Activated CD8-positive, alpha-beta memory T cell treated with anti-CD3 and anti-CD28 coated beads for 4 hours (primary cell): ENCODE results near the gene ATP2C2.
"Not testable (repeated sequence)": the region's sequence is repeated elsewhere in the genome, so short reads cannot be mapped to it uniquely, and the experiment has no call there.

Source experiments
- DNase-seq, 2 donors: peaks; one replicate each; pipeline ENCODE4 v3.0.0-alpha.2; 2020; ENCODE audit warnings: low read depth in 2 of 2

ATP2C2 gene

DNA sequence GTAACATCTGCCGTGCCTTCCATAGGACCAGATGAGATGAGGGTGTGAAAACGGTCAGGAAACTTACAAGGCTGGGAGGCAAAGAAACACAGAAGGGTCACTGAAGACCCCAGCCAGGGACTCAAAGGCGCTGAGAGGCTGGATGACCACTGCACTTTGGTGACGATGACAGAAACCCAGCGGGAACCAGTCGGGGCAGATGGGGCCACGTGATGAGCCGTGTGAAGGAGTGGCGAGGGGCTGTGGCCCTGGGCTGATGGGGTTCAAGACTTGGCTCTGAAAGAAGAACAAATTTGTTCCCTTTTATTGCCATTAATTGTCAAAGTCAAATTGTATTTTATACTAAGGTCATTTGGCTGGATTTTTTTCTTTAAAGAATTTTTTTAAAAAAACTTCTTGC lies 28.6 kb upstream of the ATP2C2 start:
- DNase-seq, result no peak

DNA sequence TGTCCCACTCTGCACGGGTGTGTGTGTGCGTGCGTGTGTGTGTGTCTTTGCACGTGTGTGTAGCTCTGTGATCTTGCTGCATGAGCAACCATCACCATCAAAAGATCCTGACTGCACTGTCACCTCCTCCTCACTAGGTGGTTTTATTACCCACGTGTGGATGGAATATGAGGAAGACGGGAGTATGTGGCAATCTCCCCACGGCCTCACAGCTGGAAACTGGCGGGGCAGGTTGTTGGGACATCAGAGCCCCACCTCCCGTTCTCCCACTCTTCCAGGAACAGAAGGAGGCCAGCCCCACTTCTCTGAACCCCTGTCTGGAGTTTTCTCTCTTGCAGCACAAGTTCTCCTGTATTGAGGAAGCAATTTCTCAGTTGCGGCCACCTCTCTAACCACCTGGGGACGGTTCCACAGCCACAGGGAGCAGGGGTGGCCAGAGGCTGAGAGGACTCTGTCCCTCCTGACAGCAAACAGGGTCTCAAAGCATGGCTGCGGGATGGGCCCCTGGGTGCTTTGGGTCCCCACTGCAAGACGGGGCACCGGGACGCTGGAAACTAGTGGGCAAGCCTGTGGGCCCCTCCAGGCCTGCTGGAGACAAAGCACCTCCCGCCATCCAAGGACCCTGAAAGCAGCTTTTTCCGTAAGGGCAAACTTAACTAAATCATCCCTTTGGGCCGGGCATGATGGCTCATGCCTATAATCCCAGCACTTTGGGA lies 27.9 kb upstream of the ATP2C2 start:
- no peak for DNase-seq

DNA sequence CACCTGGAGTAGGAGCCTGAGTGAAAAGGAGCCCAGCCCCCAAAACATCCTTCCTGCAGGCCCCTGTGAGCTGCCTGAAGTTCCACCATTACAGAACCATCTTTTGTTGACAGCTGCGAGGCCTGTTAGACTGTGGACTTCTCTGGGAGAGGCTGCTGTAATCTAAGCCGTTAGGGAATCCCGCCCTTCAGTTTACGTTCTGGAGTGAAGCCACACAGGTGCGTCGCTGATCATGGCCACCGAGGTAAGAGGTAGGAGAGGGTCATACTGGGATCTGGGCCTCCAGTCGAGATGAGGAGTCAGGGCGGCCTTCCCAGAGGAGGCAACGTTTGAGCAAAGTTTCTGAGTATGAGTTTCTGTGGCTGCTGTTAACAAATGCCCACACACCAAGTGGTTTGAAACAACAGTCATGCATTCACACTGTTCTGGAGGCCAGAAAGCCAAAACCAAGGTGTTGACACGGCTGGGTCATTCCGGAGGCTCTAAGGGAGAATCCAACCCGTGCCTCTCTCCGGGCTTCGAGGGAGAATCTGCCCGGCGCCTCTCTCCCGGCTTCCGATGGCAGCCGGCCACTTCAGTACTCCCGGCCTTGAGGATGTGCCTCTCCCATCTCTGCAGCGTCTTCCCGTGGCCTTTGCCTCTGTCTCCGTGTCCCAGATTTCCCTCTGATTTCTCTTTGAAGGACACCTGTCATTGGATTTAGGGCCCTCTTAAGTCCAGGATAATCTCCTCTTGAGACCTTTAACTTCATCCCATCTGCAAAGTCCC lies 26.6 kb upstream of the ATP2C2 start:
- DNase-seq, result no peak

DNA sequence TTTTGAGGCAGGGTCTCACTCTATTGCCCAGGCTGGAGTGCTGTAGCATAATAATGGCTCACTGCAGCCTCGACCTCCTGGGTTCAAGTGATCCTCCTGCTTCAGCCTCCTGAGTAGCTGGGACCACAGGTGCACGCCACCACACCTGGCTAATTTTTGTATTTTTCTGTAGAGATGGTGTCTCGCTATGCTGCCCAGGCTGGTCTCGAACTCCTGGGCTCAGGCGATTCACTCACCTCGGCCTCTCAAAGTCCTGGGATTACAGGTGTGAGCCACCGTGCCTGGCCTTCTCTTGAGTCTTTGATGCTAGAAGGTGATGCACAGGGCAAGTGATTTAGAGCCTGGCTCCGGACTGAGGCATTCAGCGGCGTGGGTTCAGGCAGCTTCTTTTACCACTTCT lies 24.5 kb upstream of the ATP2C2 start:
- not testable (repeated sequence) for DNase-seq

DNA sequence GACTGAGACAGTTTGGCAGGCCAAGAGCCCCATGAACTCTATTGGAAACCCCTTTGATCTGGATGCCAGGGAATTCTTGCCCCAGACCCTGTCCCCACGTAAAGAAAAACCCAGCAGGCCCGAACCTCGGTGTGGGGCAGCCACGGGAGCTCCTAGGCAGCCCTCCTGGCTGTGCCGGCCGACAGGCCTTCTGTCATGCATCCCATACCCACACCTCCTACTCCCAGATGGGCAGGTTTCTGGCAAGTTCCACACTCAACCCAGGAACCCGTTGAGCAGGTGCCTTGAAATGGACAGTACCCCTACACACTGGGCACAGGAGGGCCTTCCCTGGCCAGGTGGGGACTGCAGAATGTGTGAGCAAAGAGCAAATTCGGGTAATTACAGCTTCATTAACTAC lies 23.6 kb upstream of the ATP2C2 start:
- no peak for DNase-seq

DNA sequence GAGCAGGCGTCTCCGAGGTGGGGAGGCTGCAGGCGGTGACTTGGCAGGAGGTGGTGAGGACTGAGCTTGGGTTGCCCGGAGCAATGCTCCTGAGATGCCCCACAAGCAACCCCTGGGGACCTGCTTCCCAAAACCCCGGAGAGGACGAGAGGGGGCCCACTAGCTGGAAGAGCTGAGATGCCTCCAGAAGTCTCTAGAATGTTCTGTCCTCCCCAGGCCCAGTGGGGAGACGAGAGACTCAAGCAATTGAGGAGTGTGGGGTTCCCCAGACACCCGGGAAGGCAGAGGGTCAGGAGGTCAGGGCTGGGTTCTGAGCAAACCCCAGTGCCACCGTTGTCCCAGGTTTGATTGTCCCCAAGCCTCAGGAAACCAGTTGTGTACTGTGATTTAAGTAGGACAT lies 21.2 kb upstream of the ATP2C2 start:
- DNase-seq, result no peak

DNA sequence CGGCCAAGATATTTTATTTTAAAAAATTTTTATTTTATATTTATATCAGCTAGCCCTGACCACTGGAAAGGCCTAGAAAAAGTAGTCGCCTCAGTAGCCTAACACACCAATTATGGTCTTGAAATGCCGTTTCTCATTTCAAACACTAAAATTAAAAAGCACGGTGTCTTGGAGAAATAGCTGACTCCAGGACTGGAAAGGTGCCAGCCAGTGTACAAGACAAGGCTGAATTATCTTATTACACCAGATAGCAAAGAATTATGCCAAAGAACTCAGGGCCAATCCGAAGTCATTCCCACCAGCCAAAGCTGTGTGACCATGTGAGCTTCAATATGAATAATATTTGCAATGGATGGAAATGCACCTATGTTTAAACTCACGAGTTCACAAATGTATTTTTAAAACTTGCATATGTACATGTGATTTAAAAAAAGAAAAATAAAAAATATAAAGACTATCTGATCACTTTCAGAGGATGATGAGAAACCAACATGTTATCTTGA lies 19.9 kb upstream of the ATP2C2 start:
- no peak for DNase-seq

DNA sequence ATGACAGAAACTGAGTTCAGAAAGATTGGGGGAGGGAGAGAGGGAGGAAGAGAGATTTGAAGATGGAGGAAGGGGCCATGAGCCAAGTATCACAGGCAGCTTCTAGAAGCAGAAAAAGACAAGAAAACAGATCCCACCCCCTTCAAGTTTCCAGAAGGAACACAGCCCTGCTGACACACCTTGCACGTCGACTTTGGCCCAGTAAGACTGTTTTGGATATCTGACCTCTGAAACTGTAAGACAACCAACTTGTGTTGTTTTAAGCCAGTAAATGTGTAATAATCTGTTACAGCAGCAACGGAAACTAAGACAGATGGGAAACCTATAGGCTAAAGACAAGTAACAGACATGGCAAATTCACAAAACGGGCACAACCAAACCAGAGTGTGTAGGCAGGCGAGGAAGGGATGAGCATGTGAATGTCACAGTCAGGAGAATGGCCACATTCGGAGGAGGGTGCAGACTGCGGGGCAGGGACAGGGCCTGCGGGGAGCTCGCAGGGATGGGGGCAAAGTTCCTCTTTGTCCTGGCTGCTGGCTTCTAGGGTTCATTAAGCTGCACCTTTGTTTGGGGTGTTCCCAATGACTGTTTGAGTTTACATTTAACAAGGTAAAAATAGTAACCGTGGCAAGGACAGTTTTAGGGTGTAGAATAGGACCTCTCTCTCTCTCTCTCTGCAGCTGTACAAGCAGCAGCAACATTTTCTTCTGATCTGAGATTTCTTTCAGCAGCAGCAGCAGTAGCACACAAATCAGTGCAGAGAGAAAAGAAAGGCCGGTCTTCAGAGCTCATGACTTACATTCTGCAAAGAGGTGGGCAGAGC lies 18.3 kb upstream of the ATP2C2 start:
- DNase-seq, result no peak

DNA sequence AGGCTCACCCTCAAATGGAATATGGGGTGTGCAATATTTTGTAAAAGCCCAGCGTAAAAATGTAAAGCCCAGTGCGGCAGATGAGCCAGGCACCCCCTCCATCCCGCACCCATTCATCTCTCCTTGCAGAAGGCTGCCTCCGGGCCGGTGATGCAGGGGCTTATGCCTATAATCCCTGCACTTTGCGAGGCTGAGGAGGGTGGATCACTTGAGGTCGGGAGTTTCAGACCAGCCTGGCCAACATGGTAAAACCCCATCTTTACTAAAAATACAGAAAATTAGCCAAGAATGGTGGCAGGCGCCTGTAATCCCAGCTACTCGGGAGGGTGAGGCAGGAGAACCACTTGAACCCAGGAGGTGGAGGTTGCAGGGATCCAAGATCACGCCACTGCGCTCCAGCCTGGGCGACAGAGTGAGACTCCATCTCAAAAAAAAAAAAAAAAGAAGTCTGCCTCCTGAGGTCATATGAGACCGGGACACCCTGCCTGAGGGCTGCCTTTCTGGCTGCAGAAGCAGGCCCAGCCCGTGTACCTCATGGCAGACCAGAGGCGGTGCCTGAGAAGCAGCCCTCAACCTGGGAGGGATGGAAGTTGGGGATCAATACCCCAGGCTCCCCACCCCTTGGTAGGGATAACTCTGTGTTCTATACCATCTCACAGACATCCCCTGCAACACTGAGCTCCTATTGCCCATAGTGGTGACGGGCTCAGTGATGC lies 17.5 kb upstream of the ATP2C2 start:
- no peak for DNase-seq

DNA sequence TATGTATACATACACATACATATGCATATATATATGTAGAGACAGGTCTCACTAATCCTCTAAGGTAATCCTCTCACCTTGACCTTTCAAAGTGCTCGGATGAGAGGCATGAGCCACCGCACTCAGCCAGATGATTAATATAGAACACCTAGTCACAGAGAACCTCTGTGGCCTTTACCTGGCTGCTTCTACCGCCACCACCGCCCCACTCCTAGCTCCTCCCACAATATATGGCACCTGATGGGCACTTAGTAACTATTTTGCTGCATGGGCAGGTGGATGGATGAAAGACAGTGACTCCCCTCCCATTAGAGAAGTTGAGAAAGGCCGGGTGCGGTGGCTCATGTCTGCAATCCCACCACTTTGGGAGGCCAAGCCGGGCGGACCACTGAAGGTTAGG lies 16.7 kb upstream of the ATP2C2 start:
- no peak for DNase-seq

DNA sequence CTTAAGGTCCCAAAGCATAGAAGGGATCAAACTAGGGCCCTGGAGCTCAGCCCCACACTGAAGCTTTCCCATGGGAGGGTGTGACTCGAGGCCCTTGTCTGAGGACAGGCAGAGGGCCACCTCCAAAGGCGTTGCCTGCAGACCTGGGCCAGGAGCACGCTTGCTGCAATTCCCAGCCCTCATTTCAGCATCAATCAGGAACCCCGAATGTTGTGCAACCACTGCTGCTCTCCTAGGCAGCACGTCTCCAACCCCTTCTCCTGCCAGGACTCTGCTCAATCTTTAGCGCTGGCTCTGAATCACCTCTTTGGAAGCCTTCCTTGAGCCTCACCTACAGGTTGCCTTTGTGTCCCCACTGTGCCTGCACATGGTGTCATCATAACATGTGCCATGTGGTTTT lies 14.0 kb upstream of the ATP2C2 start:
- no peak for DNase-seq

DNA sequence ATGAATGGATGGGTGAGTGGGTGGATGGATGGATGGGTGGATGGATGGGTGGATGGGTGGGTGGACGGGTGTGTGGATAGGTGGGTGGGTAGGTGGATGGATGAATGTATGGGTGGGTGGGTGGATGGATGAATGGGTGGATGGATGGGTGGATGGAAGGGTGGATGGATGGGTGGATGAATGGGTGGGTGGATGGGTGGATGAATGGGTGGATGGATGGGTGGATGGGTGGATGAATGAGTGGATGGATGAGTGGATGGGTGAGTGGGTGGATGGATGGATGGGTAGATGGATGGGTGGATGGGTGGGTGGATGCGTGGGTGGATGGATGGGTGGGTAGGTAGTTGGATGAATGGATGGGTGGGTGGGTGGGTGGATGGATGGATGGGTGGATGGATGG lies 13.2 kb upstream of the ATP2C2 start:
- no peak for DNase-seq

DNA sequence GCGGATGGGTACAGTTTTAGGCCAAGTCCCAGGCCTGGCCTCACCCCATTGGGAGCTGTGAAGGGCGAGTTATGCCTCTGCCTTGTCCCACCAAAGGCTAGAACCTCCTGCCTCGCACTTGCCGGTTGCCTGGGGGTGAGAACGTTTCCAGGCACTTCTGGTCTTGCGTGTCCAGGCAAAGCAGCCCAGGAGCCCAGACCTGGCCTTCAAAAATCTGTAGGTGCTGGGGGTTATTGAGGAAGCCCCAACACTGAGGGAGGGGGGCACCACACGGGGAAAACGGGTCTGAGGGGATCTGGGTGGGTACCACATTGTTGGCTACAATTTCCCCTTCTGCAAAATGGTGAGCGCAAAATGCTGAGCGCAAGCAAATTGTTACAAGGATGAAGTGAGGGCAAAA lies 12.2 kb upstream of the ATP2C2 start:
- no peak for DNase-seq

DNA sequence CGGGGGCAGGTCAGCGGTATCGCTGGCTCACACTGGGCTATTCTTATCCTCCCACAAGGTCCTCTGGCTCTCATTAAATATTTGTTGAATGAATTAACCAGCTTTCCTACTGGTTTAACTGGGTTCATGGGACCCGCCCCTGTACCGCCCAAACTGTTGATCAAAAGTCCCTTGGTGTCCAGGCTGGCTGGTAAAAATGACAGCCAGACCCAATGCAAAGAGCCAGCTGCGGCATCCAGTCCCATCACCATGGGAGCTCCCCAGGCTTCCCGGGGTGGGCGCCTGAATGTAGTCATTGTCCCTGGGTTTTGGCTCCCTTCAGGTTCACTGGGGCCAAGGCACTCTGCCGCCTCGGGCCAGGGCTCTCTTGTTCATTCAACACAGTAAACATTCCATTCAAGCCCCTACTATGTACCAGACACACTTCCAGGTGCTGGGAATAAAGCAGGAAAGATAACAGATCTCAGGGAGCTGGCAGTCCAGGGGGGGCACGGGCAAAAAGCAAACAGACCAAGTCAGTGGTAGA lies 11.7 kb upstream of the ATP2C2 start:
- DNase-seq, result no peak

DNA sequence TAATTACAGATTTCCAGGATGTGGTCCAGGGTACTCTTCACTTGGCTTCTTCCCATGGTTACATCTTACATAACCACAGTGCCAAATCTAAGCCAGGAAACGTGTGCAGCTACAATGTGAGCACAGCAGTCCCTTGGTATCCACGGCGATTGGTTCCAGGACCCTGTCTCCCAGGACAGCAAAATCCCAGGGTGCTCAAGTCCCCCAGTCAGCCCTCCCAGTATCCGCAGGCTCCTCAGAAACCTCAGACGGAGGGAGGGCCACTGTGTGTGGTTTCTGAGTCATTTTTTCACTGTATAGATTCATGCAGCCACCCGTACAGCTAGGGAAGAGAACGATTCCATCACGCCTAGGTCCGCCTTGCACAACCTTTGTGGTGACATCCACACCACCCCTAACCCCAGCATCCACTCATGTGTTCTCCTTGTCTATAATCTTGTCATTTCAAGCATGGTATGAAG lies 11.1 kb upstream of the ATP2C2 start:
- no peak for DNase-seq

DNA sequence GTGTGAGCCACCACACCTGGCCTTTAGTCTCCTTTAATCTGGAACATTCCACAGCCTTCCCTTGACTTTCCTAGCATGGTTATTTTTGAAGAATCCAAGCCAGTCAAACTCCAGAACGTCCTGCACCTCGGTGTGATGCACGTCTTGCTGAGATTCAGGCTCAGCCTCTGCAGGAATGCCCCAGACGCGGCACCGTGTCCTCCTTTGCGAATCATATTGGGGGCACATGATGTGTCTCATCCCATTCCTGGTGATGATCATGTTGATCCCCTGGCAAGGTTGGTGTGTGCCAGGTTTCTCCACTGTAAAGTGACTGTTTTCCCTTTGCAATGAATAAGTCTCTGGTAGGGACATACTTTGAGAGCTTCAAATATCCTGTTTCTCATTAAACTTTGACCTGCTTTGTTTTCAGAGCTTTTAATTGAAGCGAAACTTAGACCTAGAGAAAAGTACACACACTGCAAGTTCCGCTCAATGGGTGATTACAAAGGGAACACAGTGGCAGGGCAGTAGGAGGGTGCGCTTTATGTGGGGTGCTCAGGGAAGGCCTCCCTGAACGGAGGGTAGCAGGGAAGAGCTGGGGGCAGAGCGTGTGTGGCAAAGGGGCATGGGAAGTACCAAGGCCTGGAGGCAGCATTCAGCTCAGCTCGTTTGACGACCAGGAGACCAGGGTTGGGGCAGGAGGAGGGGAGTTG lies 9.6 kb upstream of the ATP2C2 start:
- DNase-seq, result no peak

DNA sequence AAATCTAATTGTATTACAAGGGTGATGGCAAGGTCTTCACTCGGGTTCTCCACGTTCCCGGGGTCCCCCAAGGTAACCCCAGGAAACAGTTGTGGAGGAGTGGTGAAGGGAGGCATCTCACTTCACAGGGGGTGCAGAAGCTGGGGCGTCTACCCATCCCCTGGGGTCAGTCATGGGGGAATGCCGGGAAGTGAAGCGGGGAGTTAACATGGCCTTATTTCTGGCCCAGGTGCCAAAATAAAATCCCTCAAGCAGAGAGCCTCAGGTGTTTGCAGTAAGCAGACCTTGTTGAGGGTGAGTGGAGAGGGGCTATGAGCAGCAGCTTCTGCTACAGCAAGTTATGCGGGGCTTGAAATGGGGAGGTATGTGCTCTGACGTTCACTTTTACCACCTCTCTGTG lies 9.0 kb upstream of the ATP2C2 start:
- DNase-seq, result no peak

DNA sequence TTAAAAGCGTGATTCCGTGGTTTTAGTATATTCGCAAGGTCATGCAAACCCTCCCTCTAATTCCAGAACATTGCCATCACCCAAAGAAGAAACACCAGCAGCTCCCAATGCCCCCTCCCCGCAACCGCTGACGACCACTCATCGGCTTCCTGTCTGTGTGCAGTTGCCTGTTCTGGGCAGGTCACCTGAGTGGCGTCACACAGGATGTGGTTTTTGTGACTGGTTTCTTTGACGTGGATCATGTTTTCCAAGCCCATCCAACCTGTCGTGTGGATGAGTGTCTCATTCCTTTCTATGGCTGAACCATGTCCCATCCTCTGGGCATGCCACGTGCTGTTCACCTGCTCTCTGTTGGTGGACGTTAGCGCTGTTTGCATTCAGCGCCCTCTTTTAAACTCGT lies 8.2 kb upstream of the ATP2C2 start:
- DNase-seq, result no peak

DNA sequence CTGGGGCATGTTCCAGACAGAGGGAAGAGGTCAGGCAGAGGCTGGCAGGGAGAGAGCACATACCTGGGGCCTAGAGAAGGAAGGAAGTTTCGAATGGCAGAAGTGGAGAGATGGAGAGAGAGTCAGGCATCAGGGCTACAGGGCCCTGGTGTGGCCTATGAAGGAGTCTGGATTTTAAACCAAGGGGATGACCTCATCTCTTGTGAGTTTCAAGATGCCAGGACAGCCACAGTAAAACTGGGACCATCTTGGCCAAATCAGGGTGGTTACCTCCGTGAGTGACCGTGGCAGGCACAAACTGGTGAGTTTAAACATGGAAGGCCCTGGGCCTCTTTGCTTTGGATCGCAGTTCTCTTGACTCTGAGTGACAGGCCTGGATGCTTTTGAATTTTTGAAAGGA lies 7.6 kb upstream of the ATP2C2 start:
- DNase-seq, result no peak

DNA sequence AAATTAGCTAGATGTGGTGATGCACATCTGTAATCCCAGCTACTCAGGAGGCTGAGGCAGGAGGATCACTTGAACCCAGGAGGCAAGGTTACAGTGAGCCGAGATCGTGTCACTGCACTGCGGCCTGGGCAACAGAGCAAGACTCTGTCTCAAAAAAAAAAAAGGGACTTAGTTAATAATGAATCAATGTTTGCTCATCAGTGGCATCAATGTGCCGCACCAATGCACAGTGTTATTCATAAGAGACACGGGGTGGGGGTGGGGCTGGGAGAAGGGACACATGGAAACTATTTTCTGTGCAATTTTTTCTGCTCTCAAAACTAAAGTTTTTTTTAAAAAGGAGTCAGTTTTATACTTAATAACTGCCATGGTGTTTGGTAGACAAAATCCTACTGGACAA lies 6.8 kb upstream of the ATP2C2 start:
- no peak for DNase-seq

DNA sequence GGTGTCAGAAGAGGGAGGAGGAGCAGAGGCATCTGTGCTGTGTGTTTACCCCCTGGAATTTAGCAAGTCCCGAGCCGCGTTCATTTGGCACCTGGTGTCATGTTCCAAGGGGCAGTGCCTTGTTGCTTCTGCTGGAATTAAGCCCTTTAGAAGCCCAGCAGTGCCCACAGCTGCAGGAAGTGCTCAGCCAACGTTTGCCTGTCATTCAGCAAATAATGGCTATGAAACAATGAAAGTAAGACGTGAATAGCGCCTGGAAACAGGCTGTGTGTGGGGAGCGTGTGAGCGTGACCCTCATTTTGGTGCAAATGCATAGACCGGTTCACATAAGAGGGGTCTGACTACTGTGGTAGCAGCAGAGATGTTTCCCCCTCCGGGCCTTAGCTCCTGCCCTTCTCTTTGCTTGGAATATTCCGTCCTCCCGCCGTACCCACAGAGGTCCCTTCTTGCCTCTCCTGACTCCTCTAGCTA lies 5.8 kb upstream of the ATP2C2 start:
- DNase-seq, result no peak
